GM19025 (cell line): ENCODE results near the gene OR52E8.
A peak's percentile ranks its signal among the peaks of the same experiment; 100 is the strongest.

ENCODE experiments used
- ATAC-seq: cut with Tn5 transposase; IDR thresholded peaks from one replicate; pipeline ENCODE4 v1.9.1; 2021; ENCODE audit warnings: mild to moderate bottlenecking, low read depth, moderate library complexity; ENCODE audit not compliant: unreplicated experiment

Gene OR52E8

DNA sequence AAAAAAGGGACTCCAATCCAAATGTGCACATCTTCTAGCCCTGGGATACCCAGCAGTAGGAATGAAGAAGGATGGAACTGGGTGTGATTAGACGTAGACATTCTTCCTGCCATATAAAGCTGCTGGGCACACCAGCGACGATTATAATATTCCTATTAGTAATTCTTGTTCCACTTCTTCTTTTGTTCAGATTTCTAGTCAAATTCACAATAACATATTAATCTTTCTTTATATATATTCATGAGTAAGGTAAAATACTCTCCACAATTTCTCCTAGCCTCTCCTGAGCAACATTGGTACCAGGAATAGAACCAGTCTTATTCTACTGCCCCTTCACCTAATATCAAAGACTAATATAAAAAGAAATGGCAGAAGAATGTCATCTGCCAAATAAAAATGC is at the start of gene OR52E8:
Gene OR52E8 (minus strand): TSS at position 101 of the 400 bp plus-strand sequence. CDS start 0 bp downstream, at position 101.
- ATAC-seq = no peak

DNA sequence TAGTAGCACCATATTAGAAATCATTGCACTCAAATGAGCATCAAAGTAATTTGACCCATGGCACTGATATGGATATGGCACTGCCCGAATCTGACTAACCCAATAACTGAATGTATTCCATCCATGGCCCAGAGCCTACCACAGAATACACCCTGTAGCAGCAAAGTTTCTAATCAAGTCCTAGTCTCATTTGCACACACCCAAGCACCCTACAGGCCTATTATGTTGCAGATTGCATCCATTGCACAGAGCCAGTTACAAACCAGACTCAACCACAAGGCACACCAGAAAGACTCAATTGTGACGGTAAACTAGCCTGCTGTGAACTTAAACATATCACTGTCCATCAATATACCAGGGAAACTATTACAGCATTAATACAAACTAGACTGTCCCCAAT is 42.0 kb upstream of the OR52E8 start:
- ATAC-seq = no peak

DNA sequence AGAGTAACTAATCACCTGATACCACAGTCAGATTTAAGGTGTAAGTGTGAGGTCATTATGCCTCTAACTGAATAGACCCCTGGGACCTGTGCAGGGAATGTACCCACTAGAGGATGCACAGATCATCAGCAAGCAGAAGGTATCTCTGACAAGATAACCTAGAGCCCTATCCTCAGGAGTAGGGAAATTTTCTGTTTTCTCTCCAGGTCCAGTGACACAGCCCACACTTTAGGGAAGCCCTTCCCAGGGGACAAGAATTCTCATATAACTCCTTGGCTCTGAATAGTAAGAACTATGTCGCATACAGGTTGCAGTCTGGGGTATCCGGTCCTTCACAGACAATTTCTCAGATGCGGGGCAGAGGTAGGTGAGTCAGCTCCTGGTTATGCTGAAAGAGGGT is 35.4 kb upstream of the OR52E8 start, which contains the start of gene OR52E5:
Gene OR52E5 (plus strand): TSS at position 301 of the 400 bp plus-strand sequence. CDS start 7,569 bp downstream, outside the sequence.
- ATAC-seq = no peak

- no peak for ATAC-seq
Measured at GRCh38 chr11:5891216-5891800, 33.8 kb upstream of the OR52E8 start.

GRCh38 chr11:5887661-5888060 is 30.2 kb upstream of the OR52E8 start:
- no peak for ATAC-seq

GRCh38 chr11:5887172-5887571 is 29.7 kb upstream of the OR52E8 start:
- ATAC-seq = no peak

DNA sequence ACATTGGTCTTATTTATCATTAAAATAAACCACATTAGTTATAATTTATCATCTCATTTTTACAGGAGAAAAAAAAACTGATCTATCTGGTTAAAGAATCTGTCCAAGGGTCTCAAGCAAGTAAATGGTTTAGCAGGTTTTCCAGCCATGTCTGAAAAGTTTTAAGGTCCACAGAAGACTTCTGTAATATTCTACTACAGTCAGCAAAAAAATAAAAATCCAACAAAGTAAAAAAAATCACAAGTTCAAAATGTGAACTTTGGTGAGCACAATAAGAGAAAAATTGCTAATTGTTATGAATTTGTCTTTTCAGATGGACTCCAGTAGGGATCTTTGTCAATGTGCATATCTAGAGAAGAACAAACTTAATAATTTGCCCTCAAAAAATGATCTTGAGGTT is 24.3 kb upstream of the OR52E8 start:
- ATAC-seq = no peak

DNA sequence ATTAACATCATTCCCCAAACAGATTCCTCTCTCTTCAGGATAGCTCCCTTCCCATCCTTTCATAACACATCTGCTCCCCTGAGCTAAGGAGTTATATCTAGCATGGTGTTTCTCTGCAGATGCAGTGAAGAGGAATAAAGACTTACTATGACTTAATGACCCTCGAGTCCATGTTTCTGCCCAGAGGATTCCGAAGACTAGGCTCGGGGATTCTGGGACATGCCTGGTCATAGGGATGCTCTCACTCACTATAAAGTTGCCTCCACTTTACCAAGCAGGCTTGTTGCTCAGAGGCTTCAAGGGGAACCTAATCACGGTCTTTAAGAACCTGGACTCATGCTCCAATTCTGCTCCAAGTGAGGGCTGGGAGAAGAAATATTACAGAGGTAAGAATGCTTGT is 22.8 kb upstream of the OR52E8 start, which contains the start of gene OR52E4:
Gene OR52E4 (plus strand): TSS at position 301 of the 400 bp plus-strand sequence. CDS start 3,664 bp downstream, outside the sequence.
- ATAC-seq = no peak

- no peak for ATAC-seq
Measured at GRCh38 chr11:5878564-5878963, 21.1 kb upstream of the OR52E8 start.

DNA sequence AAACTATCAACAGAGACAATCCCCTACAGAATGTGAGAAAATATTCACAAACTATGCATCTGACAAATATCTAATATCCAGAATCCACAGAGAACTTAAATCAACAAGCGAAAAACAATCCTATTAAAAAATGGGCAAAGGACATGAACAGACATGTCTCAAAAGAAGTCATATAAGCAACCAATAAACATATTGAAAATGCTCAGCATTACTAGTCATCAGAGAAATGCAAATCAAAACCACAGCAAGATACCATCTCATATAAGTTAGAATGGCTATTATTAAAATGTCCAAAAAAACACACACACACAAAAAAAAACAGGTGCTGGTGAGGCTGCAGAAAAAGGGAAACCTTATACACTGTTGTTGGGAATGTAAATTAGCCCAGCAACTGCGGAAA is 8.3 kb upstream of the OR52E8 start:
- no peak for ATAC-seq

GRCh38 chr11:5851002-5851401 is 6.5 kb downstream of the OR52E8 start:
- no peak for ATAC-seq

DNA sequence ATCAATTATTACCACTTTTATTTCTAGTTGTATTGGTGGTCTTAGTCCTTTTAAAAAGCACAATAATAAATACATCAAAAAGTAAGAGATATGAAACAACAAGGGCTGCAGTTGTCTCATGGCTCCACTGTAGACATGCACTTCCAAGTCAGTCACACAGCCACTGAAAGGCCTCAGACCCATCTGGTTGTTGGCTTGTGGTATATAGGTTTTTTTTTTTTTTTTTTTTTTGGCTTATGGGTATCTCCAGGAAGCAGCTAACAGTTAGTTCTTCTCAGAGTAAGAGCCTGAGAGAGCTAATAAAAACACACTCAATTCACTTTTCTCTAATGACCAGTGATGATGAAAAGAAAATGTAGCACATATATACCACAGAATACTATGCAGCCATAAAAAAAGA is 9.8 kb downstream of the OR52E8 start:
- ATAC-seq = no peak

DNA sequence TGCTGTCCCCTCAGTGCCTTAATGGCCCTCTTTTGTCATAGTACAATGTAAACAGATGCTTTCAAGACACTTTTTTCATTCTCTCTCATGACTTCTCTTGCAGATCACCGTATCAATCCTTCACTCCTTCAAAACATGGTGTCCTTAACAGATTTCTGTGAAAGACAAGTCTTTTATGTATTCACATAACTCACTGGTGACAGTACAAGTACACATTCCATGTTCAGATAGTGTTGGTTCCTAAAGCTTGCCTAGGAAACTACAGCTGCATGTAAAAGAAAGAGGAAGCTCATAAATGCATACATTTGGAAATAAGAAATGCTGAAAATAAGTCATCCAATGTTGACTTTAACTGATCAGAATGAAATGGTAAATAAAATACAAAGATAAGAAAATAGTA is 10.8 kb downstream of the OR52E8 start:
- no peak for ATAC-seq

- ATAC-seq = no peak
Measured at GRCh38 chr11:5841797-5842196, 15.7 kb downstream of the OR52E8 start, which contains the start of gene OR52E6. Gene OR52E6 (minus strand): TSS chr11:5841897. CDS start chr11:5841897, 0 bp downstream.

DNA sequence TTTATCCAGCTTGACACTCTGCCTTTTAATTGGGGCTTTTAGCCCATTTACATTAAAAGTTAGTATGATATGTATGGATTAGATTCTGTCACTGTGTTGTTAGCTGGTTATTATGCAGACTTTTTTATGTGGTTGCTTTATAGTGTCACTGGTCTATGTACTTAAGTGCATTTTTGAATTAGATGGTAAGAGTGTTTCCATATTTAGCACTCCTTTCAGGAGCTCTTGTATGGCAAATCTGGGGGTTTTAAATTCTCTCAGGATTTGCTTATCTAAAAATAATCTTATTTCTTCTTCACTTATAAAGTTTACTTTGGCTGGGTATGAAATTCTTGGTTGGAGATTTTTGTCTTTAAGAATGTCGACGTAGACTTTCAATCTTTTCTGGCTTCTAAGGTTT is 19.8 kb downstream of the OR52E8 start:
- ATAC-seq = no peak

GRCh38 chr11:5833446-5833845 is 24.0 kb downstream of the OR52E8 start:
- ATAC-seq = no peak

DNA sequence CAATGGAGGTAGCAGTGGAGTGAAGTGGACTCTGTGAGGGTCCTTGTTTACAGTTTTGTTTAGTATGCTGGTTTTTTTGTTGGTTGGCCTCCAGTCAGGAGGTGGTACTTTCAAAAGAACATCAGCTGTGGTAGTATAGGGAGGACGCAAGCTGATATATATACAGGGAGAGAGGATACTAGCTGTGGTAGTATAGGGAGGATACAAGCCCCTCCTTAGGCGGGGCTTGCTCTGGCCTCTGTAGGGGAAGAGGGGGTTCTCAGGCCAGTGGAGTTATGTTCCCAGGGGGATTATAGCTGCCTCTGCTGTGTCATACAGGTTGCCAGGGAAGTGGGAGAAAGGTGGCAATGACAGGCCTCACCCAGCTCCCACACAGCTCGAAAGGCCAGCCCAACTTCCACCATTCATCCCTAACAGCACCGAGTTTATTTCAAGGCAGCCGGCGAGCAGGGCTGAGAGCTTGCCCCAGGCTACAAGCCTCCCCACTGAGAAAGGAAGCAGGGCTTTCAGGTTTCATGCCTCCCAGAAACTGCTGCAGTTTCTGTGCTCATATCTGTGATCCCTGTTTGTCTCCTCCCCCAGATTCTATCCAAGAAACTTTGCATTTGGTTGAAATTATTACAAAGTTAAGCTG is 26.2 kb downstream of the OR52E8 start:
- ATAC-seq = no peak

DNA sequence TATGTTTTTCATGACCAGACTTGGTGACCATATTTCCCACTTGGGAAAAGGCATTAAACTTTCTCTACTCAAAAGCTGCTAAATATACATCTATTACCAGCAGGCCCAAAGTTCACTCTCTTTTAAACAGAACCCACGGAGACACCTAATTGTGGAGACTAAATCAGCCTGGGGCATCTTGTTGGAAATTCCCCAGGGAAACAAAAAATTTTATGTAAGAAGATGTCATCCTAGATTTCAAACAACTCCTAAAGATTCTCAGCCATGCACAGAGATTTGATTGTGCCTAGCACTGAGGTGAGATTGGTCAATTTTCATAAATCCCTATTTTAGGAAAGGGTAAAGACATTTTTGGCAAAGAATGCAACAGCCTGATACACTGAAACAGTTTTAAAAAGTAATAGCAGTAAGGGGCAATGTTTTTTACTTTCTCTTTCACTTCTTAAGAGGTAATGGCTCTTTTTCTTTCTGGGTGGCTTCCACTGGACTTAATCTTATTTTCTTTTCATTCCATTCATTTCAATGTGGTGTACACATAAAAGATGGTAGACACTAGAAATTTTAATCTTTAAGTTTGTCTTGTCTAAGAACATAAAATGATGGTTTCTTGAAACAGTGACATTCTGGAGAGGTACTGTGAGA is 39.1 kb downstream of the OR52E8 start:
- no peak for ATAC-seq

DNA sequence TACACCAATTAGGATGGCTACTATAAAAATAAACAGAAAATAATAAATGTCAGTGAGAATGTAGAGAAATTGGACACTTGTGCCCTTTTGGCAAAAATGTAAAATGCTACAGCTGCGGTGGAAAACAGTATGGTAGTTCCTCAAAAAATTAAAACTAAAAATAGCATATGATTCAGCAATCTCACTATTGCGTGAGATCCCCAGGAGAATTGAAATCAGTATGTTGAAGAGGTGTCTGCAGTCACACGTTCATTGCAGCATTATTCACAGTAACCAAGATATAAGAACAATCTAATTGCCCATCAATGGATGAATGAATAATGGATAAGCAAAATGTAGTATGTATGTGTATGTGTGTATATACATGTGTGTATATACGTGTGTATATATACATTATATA is 42.0 kb downstream of the OR52E8 start:
- ATAC-seq = no peak

DNA sequence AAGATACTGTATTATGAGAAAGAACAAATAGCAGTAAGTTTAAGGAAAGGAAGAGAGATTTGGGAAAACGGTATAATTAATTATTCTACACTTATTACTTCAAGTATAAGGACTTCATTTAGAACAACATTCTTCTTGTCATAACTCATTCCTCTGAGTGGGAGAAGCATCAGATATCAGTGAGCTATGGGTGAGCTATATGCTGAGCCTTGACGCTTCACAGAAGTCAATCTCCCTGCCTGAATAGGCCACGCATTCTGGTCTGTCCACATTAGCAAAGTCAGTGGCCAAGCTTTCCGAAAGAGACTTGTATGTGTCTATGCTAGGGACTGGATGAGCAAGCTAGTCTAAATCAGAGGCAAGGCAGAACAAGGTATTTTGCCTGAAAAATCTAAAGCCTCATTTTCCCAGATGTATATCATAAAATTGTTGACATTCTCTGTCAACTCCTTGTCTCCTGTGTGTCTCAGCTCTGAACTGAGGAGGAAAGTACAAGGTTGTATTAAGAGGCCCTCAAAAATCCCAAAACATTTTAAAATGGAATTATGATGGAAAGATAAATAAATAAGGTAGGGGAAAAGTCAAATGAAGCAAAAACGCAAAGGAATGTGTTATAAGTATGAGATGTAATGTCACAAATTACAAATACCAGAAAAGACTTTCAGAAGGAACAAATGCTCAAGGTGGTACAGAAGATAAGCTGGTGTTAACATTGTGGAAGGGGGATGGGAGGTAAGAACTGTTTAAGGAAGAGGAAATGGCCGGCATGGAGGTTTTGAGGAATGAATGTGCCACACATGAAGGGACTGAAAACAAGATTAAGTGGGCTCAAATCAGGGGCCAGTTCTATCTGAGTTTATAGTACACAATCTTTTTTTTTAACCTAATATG is 47.3 kb downstream of the OR52E8 start:
- ATAC-seq = no peak

DNA sequence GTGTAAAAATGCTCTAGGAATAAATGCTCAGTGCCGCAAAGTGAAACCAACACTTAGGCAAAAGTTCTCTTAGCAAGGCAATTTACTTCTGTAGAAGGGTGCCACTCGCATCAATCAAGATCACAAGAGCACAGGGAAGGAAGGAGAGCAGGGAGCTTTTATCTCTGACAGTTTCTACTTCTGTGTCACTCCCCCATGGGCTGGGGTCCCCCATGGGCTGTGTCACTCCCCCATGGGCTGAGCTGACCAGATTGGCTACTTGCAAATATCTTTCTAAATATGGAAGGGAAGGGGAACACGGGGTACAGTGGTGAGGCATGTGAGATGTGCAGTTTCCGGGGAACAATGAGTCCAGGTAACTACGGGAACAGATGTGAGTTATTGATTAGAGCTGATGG is 48.4 kb downstream of the OR52E8 start:
- ATAC-seq = peak; percentile 7
